ENCODE results near the gene PRTG. TPM values are rescaled to one million over a fixed set of nuclear protein-coding genes. Genes with fewer than 3 reads are reported as not detected.
A peak's percentile ranks its signal among the peaks of the same experiment; 100 is the strongest.

The PRTG gene
- total and polyA plus RNA-seq, 2 experiments from 2014 or later = 0.63 to 3.4 TPM

- Histone ChIP-seq H3K4me2 (no peak overlapping the region), H3K4me3 (no peak overlapping the region), H3K79me2 (replicated peaks; ENCODE audit: insufficient read depth) (no peaks in the 10 kb centered on the region), H2AFZ (peak overlapping the region; percentile 56; the same call in 1 of the 2 replicates), H3K27ac (ENCODE audit: low read depth) (no peak overlapping the region), H3K36me3 (ENCODE audit: insufficient read depth) (no peaks in the 10 kb centered on the region), H4K20me1 (replicated peaks; ENCODE audit: insufficient read depth) (no peaks in the 10 kb centered on the region), H3K4me1 (ENCODE audit: insufficient read depth) (peaks cover 9% of the 10 kb centered on the region), H3K27me3 (ENCODE audit: insufficient read depth) (no peaks in the 10 kb centered on the region), H3K9me2 (ENCODE audit: insufficient read depth) (no peaks in the 10 kb centered on the region), H3F3A (replicated peaks; ENCODE audit: low read depth) (no peaks in the 10 kb centered on the region)
- Mint-ChIP-seq H3K4me1 (peaks cover 19% of the 10 kb centered on the region), H3K36me3 (ENCODE audit: low read depth) (no peaks in the 10 kb centered on the region), H3K4me3 (no peak overlapping the region), H3K9me3 (no peaks in the 10 kb centered on the region; the same call in 2 of the 3 replicates), H3K27me3 (ENCODE audit: insufficient read depth, low read depth, poor library complexity) (peaks cover 12% of the 10 kb centered on the region), H3K27ac (no peak overlapping the region)
- no peak for DNase-seq (ENCODE audit: low spot score)
- ATAC-seq = no peak
- TF ChIP-seq EZH2 (IDR thresholded peaks at IDR 0.05; ENCODE audit: low read depth, unreplicated experiment) (no peak), ZNF462 (CRISPR knock-in tag; IDR thresholded peaks at IDR 0.05) (no peak), ETS1 (IDR thresholded peaks at IDR 0.05) (no peak), CTCF (conservative IDR thresholded peaks at IDR 0.05; ENCODE audit: low read depth in 2 of 2) (no peak), POLR2AphosphoS5 (IDR thresholded peaks at IDR 0.05; ENCODE audit: low read depth) (no peak)
Observed at GRCh38 chr15:55784286-55784685, 41.3 kb upstream of the PRTG start.

All from GM23338 (cell line).